ENCODE data around the gene EPB41L4B.

Gene EPB41L4B

GRCh38 chr9:109246533-109246932 is 74.3 kb downstream of the EPB41L4B start:
- DNase-seq (ENCODE audit: low read depth), result no peak
- no peak for TF ChIP-seq CTCF (conservative IDR thresholded peaks at IDR 0.05; ENCODE audit: low read depth, low read length)
- no peak overlapping the region for H3K4me3 ChIP-seq (ENCODE audit: low read length)

- DNase-seq (ENCODE audit: low read depth), result no peak
- TF ChIP-seq CTCF (conservative IDR thresholded peaks at IDR 0.05; ENCODE audit: low read depth, low read length), result no peak
Observed at GRCh38 chr9:109245310-109245897, 75.5 kb downstream of the EPB41L4B start.

GRCh38 chr9:109244179-109245132 is 76.4 kb downstream of the EPB41L4B start:
- DNase-seq (ENCODE audit: low read depth), result no peak
- peak; percentile 98 for TF ChIP-seq CTCF (conservative IDR thresholded peaks at IDR 0.05; ENCODE audit: low read depth, low read length)
- H3K4me3 ChIP-seq (ENCODE audit: low read length), result no peak overlapping the region

More at GRCh38 chr9:109245310-109245897, 75.5 kb downstream of the EPB41L4B start:
- no peak overlapping the region for H3K4me3 ChIP-seq (ENCODE audit: low read length)

GRCh38 chr9:109242741-109243140 is 78.1 kb downstream of the EPB41L4B start:
- H3K4me3 ChIP-seq (ENCODE audit: low read length), result no peak overlapping the region
- TF ChIP-seq CTCF (conservative IDR thresholded peaks at IDR 0.05; ENCODE audit: low read depth, low read length), result no peak
- DNase-seq (ENCODE audit: low read depth), result no peak

- DNase-seq (ENCODE audit: low read depth), result no peak
- H3K4me3 ChIP-seq (ENCODE audit: low read length), result no peak overlapping the region
- TF ChIP-seq CTCF (conservative IDR thresholded peaks at IDR 0.05; ENCODE audit: low read depth, low read length), result no peak
Observed at GRCh38 chr9:109242014-109242413, 78.8 kb downstream of the EPB41L4B start.

GRCh38 chr9:109241207-109241606 is 79.7 kb downstream of the EPB41L4B start:
- DNase-seq (ENCODE audit: low read depth), result no peak
- TF ChIP-seq CTCF (conservative IDR thresholded peaks at IDR 0.05; ENCODE audit: low read depth, low read length), result no peak

More at GRCh38 chr9:109241207-109241606, 79.7 kb downstream of the EPB41L4B start:
- no peak overlapping the region for H3K4me3 ChIP-seq (ENCODE audit: low read length)

Data from retinal pigment epithelial cell (primary cell).